Osteoblast (primary cell): ENCODE results near the gene CD300A. TPM values are rescaled to one million over a fixed set of nuclear protein-coding genes. Genes with fewer than 3 reads are reported as not detected.
A peak's percentile ranks its signal among the peaks of the same experiment; 100 is the strongest.

ENCODE experiments used
- DNase-seq: peaks from one replicate; pipeline ENCODE4 v3.0.0; 2011; ENCODE audit warnings: low spot score, mixed read lengths; ENCODE audit not compliant: insufficient read length; ENCODE audit errors: missing footprints
- H2AFZ ChIP-seq: 2 replicates; pipeline ENCODE4 v1.6.0; 2011; ENCODE audit warnings: mild to moderate bottlenecking, low read length
- H3K27ac ChIP-seq: 2 replicates; pipeline ENCODE4 v1.5.1; 2011; ENCODE audit warnings: mild to moderate bottlenecking, low read depth, low read length, moderate library complexity
- H3K27me3 ChIP-seq: 2 replicates; pipeline ENCODE4 v1.6.0; 2012; ENCODE audit warnings: mild to moderate bottlenecking, control low read depth, inconsistent platforms, low read length, moderate library complexity; ENCODE audit not compliant: insufficient read depth
- H3K36me3 ChIP-seq: 2 replicates; pipeline ENCODE4 v1.5.1; 2011; ENCODE audit warnings: mild to moderate bottlenecking, low read length, control low read depth, moderate library complexity; ENCODE audit not compliant: insufficient read depth
- H3K4me1 ChIP-seq: 2 replicates; pipeline ENCODE4 v1.5.1; 2011; ENCODE audit warnings: mild to moderate bottlenecking, low read length, control low read depth, moderate library complexity; ENCODE audit not compliant: insufficient read depth
- H3K4me2 ChIP-seq: 2 replicates; pipeline ENCODE4 v1.6.0; 2011; ENCODE audit warnings: mild to moderate bottlenecking, low read length; ENCODE audit not compliant: insufficient read depth
- H3K4me3 ChIP-seq: fragments of 200-600 bp; sonication (generic); 3 replicates; pipeline ENCODE4 v1.5.1; 2012; ENCODE audit warnings: mild to moderate bottlenecking, low read length, inconsistent platforms; ENCODE audit not compliant: insufficient read depth
- H3K79me2 ChIP-seq: 2 replicates; pipeline ENCODE4 v1.6.0; 2012; ENCODE audit warnings: mild to moderate bottlenecking, low read length, control low read depth, inconsistent platforms; ENCODE audit not compliant: insufficient read depth
- H3K9me3 ChIP-seq: 2 replicates; pipeline ENCODE4 v1.5.1; 2011; ENCODE audit warnings: low read depth, low read length, control low read depth
- H4K20me1 ChIP-seq: 2 replicates; pipeline ENCODE4 v1.6.0; 2012; ENCODE audit warnings: mild to moderate bottlenecking, low read length, control low read depth; ENCODE audit not compliant: insufficient read depth
- total RNA-seq: library from RNA; depleted of rRNA; stranded (reverse); fragments of >200 nt; gene quantifications from 2 replicates; pipeline ENCODE4 v1.2.3, GENCODE V29; 2012
- TF ChIP-seq, protein P1 (sequence below): IDR thresholded peaks from 2 replicates; pipeline ENCODE4 v1.5.1; 2011; ENCODE audit warnings: mild to moderate bottlenecking, low read depth, low read length, moderate library complexity; ENCODE audit errors: extremely low read depth

CD300A gene
- total RNA-seq, 1 donor: not detected

DNA sequence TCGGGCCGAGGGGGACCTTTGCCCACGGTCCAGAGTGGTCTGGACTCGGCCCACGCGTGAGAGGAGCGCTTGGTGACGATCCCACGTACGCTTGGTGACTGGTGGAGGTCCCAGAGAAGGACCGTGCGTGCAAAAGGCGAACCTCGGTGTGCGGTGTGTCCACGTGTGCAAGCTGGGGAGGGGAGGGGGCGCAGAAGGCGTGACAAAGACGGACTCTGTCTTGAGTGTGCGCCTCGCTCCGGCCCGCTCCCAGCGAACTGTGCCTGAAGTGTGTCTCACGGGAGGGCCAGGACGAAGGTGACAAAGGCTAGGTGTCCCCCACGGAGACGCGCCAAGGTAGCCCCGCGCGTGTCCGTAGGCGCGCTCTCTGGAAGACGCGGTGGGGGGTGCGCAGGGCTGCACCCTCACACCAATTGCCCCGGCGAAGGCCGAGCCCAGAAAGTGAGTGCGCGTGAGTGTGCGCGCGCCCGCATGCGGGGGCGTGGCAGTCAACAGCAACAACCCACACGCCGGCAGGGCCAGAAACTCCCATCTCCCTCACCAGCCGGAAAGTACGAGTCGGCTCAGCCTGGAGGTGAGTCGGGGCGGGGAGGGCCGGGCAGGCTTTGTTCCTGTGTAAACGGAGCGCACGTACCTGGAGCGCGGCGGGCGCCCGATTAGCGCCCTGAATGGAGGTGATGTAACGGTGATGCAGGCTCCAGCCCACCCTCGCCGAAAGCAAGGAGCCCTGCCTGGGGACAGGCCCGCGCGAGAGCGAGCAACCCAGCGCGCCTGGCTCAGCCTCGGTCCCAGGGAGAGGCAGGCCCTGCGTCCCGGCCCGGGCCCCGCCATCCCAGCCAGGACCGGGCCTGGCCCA lies 34.6 kb upstream of the CD300A start, which contains the start of gene GPRC5C:
TSS of gene GPRC5C (plus strand) at position 521 of the 856 bp plus-strand sequence. CDS start 7,689 bp downstream, outside the sequence.
- no peaks in the 10 kb centered on the region for H3K4me1 ChIP-seq

DNA sequence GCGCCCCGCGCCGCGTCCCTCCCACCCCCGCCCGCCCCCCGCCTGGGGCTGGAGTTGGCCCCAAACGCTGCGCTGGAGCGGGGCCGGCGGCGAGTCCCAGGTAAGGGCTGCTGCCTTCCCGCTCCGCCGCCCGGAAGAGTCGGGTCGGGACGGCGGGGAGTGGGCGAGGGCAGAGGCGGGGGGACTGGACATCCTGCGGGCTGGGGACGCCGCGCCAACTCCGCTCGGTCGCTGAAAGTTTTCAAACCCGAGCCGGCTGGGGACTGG lies 34.1 kb upstream of the CD300A start:
- H3K27me3 ChIP-seq: peaks cover 29% of the 10 kb centered on the region
- H3K79me2 ChIP-seq: no peaks in the 10 kb centered on the region
- no peaks in the 10 kb centered on the region for H3K4me1 ChIP-seq
- H3K36me3 ChIP-seq: no peaks in the 10 kb centered on the region
- H3K4me2 ChIP-seq: no peak overlapping the region
- H3K9me3 ChIP-seq: no peaks in the 10 kb centered on the region
- no peak overlapping the region for H2AFZ ChIP-seq
- no peak for DNase-seq
- TF ChIP-seq, protein P1, sequence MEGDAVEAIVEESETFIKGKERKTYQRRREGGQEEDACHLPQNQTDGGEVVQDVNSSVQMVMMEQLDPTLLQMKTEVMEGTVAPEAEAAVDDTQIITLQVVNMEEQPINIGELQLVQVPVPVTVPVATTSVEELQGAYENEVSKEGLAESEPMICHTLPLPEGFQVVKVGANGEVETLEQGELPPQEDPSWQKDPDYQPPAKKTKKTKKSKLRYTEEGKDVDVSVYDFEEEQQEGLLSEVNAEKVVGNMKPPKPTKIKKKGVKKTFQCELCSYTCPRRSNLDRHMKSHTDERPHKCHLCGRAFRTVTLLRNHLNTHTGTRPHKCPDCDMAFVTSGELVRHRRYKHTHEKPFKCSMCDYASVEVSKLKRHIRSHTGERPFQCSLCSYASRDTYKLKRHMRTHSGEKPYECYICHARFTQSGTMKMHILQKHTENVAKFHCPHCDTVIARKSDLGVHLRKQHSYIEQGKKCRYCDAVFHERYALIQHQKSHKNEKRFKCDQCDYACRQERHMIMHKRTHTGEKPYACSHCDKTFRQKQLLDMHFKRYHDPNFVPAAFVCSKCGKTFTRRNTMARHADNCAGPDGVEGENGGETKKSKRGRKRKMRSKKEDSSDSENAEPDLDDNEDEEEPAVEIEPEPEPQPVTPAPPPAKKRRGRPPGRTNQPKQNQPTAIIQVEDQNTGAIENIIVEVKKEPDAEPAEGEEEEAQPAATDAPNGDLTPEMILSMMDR: no peak
- no peak overlapping the region for H3K27ac ChIP-seq
- no peaks in the 10 kb centered on the region for H4K20me1 ChIP-seq
- H3K4me3 ChIP-seq: no peak overlapping the region

More for the DNA sequence above, 34.6 kb upstream of the CD300A start, which contains the start of gene GPRC5C:
- DNase-seq: peak; percentile 85
- TF ChIP-seq, protein P1: no peak
- Histone ChIP-seq H2AFZ (no peak within 1 kb of the TSS), H3K27ac (no peak within 1 kb of the TSS), H4K20me1 (no peaks in the 10 kb centered on the region), H3K4me2 (peak within 1 kb of the TSS; percentile 53), H3K36me3 (no peaks in the 10 kb centered on the region), H3K27me3 (peaks cover 29% of the 10 kb centered on the region), H3K79me2 (no peaks in the 10 kb centered on the region), H3K4me3 (peak within 1 kb of the TSS; percentile 46), H3K9me3 (no peaks in the 10 kb centered on the region)

DNA sequence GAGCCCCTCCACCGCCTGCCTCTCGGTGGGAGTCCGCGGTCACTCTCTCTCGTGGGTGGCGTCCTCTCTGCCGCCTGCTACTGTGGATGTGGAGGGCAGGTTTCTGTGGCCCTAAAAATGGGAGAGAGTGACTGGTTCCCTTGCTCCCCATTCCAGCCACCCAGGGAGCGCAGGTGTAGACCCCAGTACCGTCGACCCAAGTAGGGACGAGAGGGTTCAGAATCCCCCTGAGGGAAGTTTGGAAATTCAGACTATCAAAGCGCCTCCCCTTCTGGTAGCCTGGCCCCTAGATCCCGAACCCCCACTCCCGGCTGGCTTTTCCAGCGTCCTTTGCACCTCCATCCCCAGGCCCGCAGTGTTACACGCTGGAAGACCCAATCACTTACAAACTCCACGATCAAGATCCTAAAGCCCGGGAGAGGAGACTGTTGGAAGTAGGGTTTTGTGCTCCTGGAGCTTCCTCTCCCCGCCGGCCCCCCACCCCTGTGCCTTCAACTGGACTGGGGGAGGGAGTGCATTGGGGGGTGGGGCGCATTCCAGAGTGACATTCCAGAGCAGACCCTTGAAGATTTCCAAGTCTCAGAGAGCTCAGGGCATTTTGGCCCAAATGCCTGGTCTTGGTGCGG lies 33.6 kb upstream of the CD300A start:
- no peak overlapping the region for H3K4me2 ChIP-seq
- H3K9me3 ChIP-seq: no peaks in the 10 kb centered on the region
- TF ChIP-seq, protein P1: no peak
- no peaks in the 10 kb centered on the region for H3K36me3 ChIP-seq
- H2AFZ ChIP-seq: no peak overlapping the region
- DNase-seq: peak; percentile 73
- H3K79me2 ChIP-seq: no peaks in the 10 kb centered on the region
- H4K20me1 ChIP-seq: no peaks in the 10 kb centered on the region
- peaks cover 29% of the 10 kb centered on the region for H3K27me3 ChIP-seq
- H3K4me3 ChIP-seq: no peak overlapping the region
- H3K27ac ChIP-seq: no peak overlapping the region
- no peaks in the 10 kb centered on the region for H3K4me1 ChIP-seq

DNA sequence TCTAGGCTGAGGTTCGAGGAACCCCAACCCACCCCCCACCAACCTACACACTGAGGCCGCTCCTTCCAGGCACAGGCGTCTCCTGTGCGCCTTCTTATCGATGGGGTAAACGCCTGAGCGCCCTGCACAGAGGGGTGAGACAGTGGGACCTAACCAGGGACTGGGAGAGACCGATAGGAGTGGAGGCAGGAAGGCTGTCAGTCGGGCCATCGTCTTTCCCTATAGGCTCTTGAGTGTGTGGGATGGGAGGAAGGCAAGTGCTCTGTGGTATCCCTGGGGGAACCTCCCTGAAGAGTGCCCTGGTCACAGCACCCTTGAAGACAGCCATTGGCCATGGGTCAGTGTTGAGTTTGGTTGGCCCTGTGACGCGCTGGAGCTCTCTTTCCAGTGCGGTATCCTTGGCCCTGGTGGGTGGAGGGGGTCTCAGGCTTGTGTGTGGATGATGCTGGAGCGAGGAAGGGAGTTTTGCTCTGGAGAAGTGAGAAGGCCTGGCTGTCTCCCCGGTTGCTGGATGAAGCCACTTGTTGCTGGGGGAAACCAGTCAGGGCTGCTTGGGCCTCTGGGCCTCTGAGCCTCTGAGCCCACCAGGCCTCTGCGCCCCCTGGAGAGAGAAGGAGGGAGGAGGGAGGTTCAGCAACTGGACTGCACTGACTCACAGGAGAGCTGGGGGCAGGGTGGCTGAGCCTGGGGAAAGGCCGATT lies 32.9 kb upstream of the CD300A start:
- H3K9me3 ChIP-seq: no peaks in the 10 kb centered on the region
- H3K4me3 ChIP-seq: no peak overlapping the region
- H3K36me3 ChIP-seq: no peaks in the 10 kb centered on the region
- H2AFZ ChIP-seq: no peak overlapping the region
- no peaks in the 10 kb centered on the region for H3K79me2 ChIP-seq
- TF ChIP-seq, protein P1: no peak
- H4K20me1 ChIP-seq: no peaks in the 10 kb centered on the region
- H3K27me3 ChIP-seq: peaks cover 29% of the 10 kb centered on the region
- DNase-seq: peak; percentile 89
- no peak overlapping the region for H3K27ac ChIP-seq
- H3K4me1 ChIP-seq: no peaks in the 10 kb centered on the region
- H3K4me2 ChIP-seq: no peak overlapping the region
